GM12873 (cell line): ENCODE results near the gene VAMP3.

Source experiments
- TF ChIP-seq, protein P1 (sequence below): IDR thresholded peaks from 2 replicates; pipeline ENCODE4 v1.5.1; 2012; ENCODE audit warnings: low read depth, mild to moderate bottlenecking, moderate library complexity, low read length, control low read depth; ENCODE audit not compliant: insufficient read depth; ENCODE audit errors: missing control alignments

VAMP3 gene, protein sequence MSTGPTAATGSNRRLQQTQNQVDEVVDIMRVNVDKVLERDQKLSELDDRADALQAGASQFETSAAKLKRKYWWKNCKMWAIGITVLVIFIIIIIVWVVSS

DNA sequence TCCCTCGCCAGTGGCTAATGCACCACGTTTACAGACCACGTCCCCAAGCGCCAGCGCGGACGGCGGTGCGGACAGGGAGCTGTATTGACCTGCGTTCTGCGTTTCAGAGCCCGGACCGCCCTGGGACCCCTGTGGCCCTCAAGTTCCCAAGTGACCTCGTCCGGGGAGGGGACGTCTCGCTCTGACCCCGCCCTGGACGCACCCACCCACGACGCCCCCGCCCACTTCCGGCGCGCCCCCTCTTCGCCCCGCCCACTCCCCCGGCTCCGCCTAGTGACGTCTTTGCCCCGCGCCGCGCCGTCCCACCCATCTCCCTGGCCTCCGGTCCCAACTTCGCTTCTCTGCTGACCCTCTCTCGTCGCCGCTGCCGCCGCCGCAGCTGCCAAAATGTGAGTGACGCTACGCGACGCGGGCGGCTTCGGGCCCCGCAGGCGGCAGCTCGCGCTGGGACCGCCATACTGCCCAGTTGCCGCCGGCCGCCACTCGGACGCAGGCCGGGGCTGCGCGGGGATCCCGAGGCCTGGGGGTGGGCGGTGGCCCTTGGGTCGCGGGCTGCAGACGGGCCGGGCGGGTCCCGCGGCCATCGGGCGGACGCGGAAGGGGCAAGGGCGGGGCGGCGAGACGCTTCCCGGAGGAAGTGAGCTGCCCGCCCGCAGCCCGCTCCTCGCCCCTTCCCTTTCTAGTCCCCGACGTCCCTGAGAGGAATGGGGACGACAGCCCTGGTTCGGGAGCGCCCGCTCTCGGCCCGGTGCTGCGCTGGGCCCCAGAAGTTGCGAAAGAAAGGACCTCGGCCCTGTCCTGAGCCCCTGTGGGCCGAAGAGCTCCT lies at the start of gene VAMP3:
VAMP3 (plus strand) TSS at position 300 of the 826 bp plus-strand sequence; CDS start at position 388, 88 bp downstream.
- TF ChIP-seq, protein P1, sequence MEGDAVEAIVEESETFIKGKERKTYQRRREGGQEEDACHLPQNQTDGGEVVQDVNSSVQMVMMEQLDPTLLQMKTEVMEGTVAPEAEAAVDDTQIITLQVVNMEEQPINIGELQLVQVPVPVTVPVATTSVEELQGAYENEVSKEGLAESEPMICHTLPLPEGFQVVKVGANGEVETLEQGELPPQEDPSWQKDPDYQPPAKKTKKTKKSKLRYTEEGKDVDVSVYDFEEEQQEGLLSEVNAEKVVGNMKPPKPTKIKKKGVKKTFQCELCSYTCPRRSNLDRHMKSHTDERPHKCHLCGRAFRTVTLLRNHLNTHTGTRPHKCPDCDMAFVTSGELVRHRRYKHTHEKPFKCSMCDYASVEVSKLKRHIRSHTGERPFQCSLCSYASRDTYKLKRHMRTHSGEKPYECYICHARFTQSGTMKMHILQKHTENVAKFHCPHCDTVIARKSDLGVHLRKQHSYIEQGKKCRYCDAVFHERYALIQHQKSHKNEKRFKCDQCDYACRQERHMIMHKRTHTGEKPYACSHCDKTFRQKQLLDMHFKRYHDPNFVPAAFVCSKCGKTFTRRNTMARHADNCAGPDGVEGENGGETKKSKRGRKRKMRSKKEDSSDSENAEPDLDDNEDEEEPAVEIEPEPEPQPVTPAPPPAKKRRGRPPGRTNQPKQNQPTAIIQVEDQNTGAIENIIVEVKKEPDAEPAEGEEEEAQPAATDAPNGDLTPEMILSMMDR = no peak

GRCh38 chr1:7721940-7722669 lies 49.0 kb upstream of the VAMP3 start:
- TF ChIP-seq, protein P1 = no peak

DNA sequence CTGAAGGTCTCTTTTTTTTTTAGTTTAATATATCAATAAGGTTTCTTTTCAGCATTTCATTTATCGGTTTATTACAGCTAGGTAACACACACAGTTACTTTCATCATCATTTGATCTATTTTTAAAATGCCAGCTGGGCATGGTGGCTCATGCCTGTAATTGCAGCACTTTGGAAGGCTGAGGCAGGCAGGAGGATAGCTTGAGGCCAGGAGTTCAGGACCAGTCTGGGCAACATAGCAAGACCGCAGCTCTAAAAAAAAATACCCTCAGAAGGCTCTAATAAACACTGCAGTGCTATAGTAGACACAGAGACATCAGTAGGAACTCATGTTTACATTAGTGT lies 48.5 kb upstream of the VAMP3 start:
- TF ChIP-seq, protein P1 = no peak

- TF ChIP-seq, protein P1 = no peak
These were observed 44.5 kb upstream of the VAMP3 start for GRCh38 chr1:7726623-7727022.

DNA sequence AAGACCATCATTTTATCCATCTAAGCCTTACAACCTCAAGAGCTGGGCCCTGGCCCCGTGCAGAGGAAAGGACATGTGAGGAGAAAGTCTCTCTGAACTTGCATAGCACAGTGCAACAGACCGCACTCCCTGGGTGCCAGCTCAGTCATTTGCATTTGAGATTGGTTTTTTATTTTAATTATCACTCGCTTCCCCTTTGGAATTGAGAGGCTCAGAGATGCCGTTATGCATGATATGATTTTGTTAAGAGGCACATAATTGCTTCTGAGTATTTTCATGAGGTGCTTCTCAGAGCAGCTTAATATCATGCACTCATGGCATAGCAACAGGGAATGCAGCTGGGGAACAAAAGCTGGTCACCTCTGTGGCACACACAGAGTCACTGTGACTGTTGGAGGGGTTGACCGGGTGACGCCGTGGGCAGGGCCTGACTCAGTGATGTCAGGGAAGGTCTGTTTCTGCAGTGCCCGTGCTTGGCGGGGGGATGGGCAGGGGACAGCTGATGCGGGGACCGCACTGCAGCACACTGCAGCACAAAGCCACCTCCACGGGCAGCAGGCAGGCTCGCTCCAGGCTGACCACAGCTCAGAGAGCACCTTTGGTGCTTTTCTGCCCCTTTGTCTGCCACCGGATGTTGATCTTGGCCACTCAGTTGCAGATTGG lies 43.2 kb upstream of the VAMP3 start:
- TF ChIP-seq, protein P1 = no peak

DNA sequence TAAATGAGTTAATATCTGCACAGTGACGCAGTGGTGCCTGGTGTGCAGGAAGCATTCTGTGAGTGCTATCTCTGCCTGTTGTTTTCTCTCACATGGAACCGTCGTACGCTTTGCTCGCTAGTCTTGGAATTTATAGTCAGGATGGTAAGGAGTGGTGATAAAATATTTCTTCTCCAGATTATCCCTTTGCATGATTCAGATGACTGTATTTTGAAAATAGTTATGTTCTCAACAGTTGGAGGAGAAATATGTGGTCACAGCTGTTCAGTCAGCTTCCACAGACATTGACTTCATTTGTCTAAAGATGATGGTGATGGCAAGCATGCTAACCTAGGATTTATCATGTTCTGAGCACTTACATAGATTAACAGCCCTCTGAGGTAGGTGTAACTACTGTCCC lies 41.3 kb upstream of the VAMP3 start:
- TF ChIP-seq, protein P1 = no peak

GRCh38 chr1:7732331-7732730 lies 38.8 kb upstream of the VAMP3 start:
- TF ChIP-seq, protein P1 = no peak
